Neuronal stem cell (in vitro differentiated cells): Measurements from ENCODE around the gene KRT3.

Source experiments
- DNase-seq: peaks from one replicate; pipeline ENCODE4 v3.0.0-alpha.2; 2013; ENCODE audit warnings: low spot score
- H2AFZ ChIP-seq: one replicate; pipeline ENCODE4 v1.6.1; 2013; ENCODE audit warnings: mild to moderate bottlenecking, low read length, inconsistent platforms
- H2AK5ac ChIP-seq: 2 replicates; pipeline ENCODE4 v1.6.1; 2013; ENCODE audit warnings: low read depth, mild to moderate bottlenecking, inconsistent platforms, low read length, moderate library complexity, mixed read lengths
- H2BK120ac ChIP-seq: 2 replicates; pipeline ENCODE4 v1.6.1; 2013; ENCODE audit warnings: low read depth, mild to moderate bottlenecking, inconsistent platforms, low read length, moderate library complexity, mixed read lengths
- H2BK12ac ChIP-seq: one replicate; pipeline ENCODE4 v1.6.1; 2013; ENCODE audit warnings: low read length, inconsistent platforms
- H2BK15ac ChIP-seq: 2 replicates; pipeline ENCODE4 v1.6.1; 2013; ENCODE audit warnings: mild to moderate bottlenecking, low read length, inconsistent platforms, mixed read lengths
- H2BK5ac ChIP-seq: one replicate; pipeline ENCODE4 v1.6.1; 2013; ENCODE audit warnings: inconsistent platforms, mild to moderate bottlenecking, low read length, moderate library complexity
- H3K14ac ChIP-seq: one replicate; pipeline ENCODE4 v1.6.1; 2013; ENCODE audit warnings: low read length, inconsistent platforms
- H3K18ac ChIP-seq: 2 replicates; pipeline ENCODE4 v1.6.1; 2013; ENCODE audit warnings: low read length, inconsistent platforms
- H3K23ac ChIP-seq: 2 replicates; pipeline ENCODE4 v1.6.1; 2013; ENCODE audit warnings: low read depth, mild to moderate bottlenecking, mixed read lengths, low read length, inconsistent platforms; ENCODE audit not compliant: poor library complexity
- H3K27ac ChIP-seq: replicated peaks from 3 replicates; pipeline ENCODE4 v1.5.1; 2013; ENCODE audit warnings: low read length, inconsistent platforms
- H3K27me3 ChIP-seq, 3 experiments: 2 replicates each; pipeline ENCODE4 v1.6.1; 2013; ENCODE audit warnings: low read length in 3 of 3, mild to moderate bottlenecking in 2 of 3, inconsistent platforms in 1 of 3, low read depth in 1 of 3, mixed read lengths in 1 of 3, moderate library complexity in 1 of 3; ENCODE audit not compliant: control insufficient read depth in 3 of 3, insufficient read depth in 3 of 3
- H3K36me3 ChIP-seq, 2 donors: replicated peaks in 1 of 2; 2 replicates each; pipeline ENCODE4 v1.6.1; 2013; ENCODE audit warnings: low read length in 2 of 2; ENCODE audit not compliant: control insufficient read depth in 2 of 2, insufficient read depth in 2 of 2
- H3K4ac ChIP-seq: 2 replicates; pipeline ENCODE4 v1.6.1; 2013; ENCODE audit warnings: inconsistent platforms, mild to moderate bottlenecking, low read length, moderate library complexity
- H3K4me1 ChIP-seq, 2 donors: 1 replicate in 1 of 2; 2 replicates in 1 of 2; pipeline ENCODE4 v1.6.1; 2013; ENCODE audit warnings: low read length in 2 of 2, low read depth in 1 of 2; ENCODE audit not compliant: control insufficient read depth in 2 of 2, insufficient read depth in 1 of 2
- H3K4me2 ChIP-seq: one replicate; pipeline ENCODE4 v1.6.1; 2013; ENCODE audit warnings: mild to moderate bottlenecking, low read length, inconsistent platforms; ENCODE audit not compliant: insufficient read depth, poor library complexity, severe bottlenecking
- H3K4me3 ChIP-seq, 2 donors: 2 replicates each; pipeline ENCODE4 v1.5.1; 2013; ENCODE audit warnings: low read length in 2 of 2, mild to moderate bottlenecking in 2 of 2, inconsistent platforms in 1 of 2, moderate library complexity in 1 of 2
- H3K79me1 ChIP-seq: one replicate; pipeline ENCODE4 v1.6.1; 2013; ENCODE audit warnings: low read depth, mild to moderate bottlenecking, inconsistent platforms, low read length, moderate library complexity
- H3K9ac ChIP-seq: one replicate; pipeline ENCODE4 v1.6.1; 2013; ENCODE audit warnings: mild to moderate bottlenecking, low read depth, low read length, inconsistent platforms; ENCODE audit not compliant: poor library complexity
- H3K9me3 ChIP-seq, 2 donors: replicated peaks in 1 of 2; 2 replicates each; pipeline versions ENCODE3 to v1.6.1; 2013; ENCODE audit warnings: low read length in 2 of 2, mild to moderate bottlenecking in 2 of 2, inconsistent platforms in 1 of 2, low read depth in 1 of 2, mixed read lengths in 1 of 2, moderate library complexity in 1 of 2; ENCODE audit not compliant: control insufficient read depth in 2 of 2, insufficient read depth in 1 of 2
- H4K8ac ChIP-seq: one replicate; pipeline ENCODE4 v1.6.1; 2013; ENCODE audit warnings: low read depth, mild to moderate bottlenecking, inconsistent platforms, low read length, moderate library complexity
- H4K91ac ChIP-seq: one replicate; pipeline ENCODE4 v1.6.1; 2013; ENCODE audit warnings: low read length, low read depth, mild to moderate bottlenecking, inconsistent platforms; ENCODE audit not compliant: poor library complexity
- WGBS, 2 donors: extraction: QIAGEN DNeasy Blood & Tissue Kit; methylation state at CpG; one replicate each; pipeline ENCODE4 v1.1.7; 2013; ENCODE audit warnings: missing lambda C conversion rate in 2 of 2, mixed read lengths in 1 of 2; ENCODE audit not compliant: insufficient read length in 2 of 2, insufficient replicate concordance in 1 of 2; ENCODE audit errors: extremely low coverage in 2 of 2; 5-methylcytosine and 5-hydroxymethylcytosine counted together

The KRT3 gene

DNA sequence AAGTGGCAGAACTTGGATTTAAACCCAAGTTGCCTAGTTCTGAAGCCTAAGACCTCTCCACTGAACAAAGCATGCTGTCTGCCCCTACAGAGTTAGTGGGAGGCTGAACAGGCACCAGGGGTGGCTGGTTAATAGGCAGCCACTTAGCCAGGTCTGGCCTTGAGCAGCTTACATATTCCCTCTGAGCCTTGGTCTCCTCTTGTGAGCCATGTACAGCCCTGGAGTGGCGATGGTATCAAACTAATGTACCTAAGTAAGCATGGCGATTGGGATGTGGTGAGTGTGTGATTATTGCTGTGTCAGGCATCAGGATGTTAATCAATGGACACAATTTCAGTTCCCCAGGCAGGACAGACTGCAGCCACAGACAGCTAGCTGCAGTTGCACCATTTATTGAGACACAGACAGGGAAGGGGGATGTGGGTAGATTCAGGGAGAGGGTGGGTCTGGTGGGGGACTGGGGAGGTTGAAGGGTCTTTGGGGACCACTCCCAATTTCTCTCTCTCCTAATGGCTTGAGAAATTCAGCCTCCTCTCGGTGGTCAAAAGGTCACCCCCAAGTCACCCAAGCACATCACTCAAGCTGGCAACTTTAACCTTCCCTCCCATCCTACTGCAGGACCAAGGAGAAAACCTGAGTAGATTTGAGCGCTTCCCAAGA lies 25.3 kb upstream of the KRT3 start:
- Histone ChIP-seq H3K18ac (peak overlapping the region; percentile 61), H3K4me2 (no peak overlapping the region), H3K14ac (no peak overlapping the region), H2BK120ac (no peak overlapping the region), H4K8ac (no peak overlapping the region), H2BK12ac (no peak overlapping the region), H3K4me1 (peaks cover 0 to 25% of the 10 kb centered on the region in 2 donors), H3K27me3 (peaks cover 0 to 18% (median 0%) of the 10 kb centered on the region in 3 experiments), H3K9ac (no peak overlapping the region), H2BK5ac (no peak overlapping the region), H3K27ac (no peak overlapping the region), H3K23ac (no peak overlapping the region), H3K36me3 (no peaks in the 10 kb centered on the region), H2BK15ac (no peak overlapping the region), H2AK5ac (peak overlapping the region; percentile 64), H3K9me3 (no peaks in the 10 kb centered on the region), H4K91ac (no peak overlapping the region), H3K79me1 (no peaks in the 10 kb centered on the region), H2AFZ (no peak overlapping the region), H3K4ac (no peak overlapping the region), H3K4me3 (no peak overlapping the region)
- WGBS, 2 donors = no CpG with 5 or more reads among the region's 4 CpGs
- no peak for DNase-seq

DNA sequence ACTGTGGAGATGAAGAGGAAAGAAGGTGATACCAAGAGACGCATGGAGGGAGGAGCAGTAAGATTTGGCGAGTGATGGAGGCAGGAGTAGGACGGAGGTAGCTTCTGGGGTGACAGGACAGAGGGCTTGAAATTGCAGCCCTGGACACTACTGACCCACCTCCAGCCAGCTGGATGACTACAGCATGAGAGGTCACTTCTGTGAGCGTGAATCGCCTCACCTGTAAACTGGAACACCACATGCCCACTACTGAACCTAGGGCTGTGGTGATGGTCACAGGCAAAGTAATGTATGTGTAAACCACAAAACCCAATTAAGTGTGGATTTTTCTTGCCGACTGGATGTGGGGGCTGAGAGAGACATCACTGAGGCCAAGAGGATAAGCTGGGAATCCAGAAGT lies 24.6 kb upstream of the KRT3 start:
- Histone ChIP-seq H3K36me3 (no peaks in the 10 kb centered on the region), H4K91ac (no peak overlapping the region)
- no CpG with 5 or more reads among the region's 6 CpGs for WGBS, 2 donors

DNA sequence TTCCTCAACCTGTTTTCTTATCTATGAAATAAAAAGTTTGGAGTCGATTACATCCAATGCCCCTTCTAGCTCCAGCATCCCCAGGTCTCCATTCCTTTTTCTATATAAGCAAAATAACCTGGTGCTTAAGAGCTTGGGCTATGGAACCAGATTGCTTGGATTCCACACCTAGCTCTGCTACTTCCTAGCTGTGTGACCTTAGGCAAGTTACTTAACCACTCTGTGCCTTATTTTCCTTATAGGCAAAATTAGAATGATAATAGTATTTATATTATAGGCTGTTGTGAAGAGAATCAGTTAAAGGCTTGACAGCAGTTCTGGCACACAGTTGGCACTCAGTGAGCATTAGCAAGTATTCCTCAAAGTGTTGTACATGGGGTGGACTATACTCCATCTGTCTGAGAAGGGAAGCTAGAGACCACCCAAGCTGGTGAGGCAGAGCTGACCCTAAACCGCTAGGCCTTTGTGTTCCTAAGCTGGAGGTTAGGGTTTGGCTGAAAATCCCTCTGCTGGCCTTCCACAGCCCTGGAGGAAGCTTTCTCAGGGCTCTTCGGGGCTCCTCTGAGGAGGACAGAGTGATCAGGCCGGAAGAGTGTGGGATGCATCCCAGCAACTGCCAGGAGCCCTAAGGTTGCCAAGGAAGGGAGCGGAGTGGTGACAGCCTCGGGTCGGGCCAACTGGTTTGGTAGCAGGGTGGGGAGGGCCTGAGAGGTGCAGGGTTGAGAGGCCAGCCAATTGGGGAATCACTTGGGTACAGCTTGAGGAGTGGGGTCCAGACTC lies 24.0 kb upstream of the KRT3 start:
- H4K8ac ChIP-seq = no peak overlapping the region

More for the DNA sequence above, 24.6 kb upstream of the KRT3 start:
- Histone ChIP-seq H2AK5ac (peak overlapping the region; percentile 30), H2BK5ac (no peak overlapping the region), H3K4ac (no peak overlapping the region), H2AFZ (no peak overlapping the region), H3K4me3 (no peak overlapping the region), H3K18ac (peak overlapping the region; percentile 6), H3K79me1 (no peaks in the 10 kb centered on the region), H3K4me2 (no peak overlapping the region), H3K9me3 (no peaks in the 10 kb centered on the region), H2BK120ac (no peak overlapping the region), H2BK15ac (no peak overlapping the region), H4K8ac (no peak overlapping the region), H3K27ac (no peak overlapping the region), H3K9ac (no peak overlapping the region), H2BK12ac (no peak overlapping the region), H3K14ac (no peak overlapping the region), H3K23ac (no peak overlapping the region), H3K4me1 (peaks cover 0 to 25% of the 10 kb centered on the region in 2 donors), H3K27me3 (peaks cover 0 to 18% (median 0%) of the 10 kb centered on the region in 3 experiments)
- DNase-seq = no peak

DNA sequence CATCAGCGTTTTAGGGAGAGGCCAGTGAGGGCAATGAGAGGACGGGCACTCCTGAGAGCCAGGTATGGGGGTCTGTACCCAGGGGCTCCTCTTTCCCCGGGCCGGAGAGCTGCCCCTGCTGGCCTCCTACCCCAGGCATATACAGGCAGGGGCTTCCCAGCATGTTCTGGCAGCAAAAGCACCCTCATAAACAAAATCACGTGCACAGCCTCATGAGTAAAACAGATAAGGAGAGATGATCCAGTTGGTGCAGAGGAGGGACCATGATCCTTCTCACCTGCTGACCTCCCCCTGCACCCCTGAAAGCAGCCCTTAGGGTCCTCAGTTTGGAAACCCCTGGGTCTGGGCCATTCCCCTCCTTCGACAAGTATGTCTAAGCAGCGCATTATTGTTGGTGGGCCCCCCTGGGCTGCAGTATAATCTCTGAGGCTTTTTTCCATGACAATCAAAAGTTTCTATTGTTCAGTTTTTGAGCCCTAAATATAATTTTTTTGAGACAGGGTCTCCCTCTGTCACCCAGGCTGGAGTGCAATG lies 23.0 kb upstream of the KRT3 start:
- WGBS, 2 donors = no CpG with 5 or more reads among the region's 7 CpGs
- H3K18ac ChIP-seq = peak overlapping the region; percentile 25
- peak overlapping the region; percentile 75 for H2AK5ac ChIP-seq
- H4K91ac ChIP-seq = no peak overlapping the region
- H4K8ac ChIP-seq = no peak overlapping the region
- H3K4me1 ChIP-seq = peaks cover 0 to 25% of the 10 kb centered on the region in 2 donors
- no peak overlapping the region for H3K14ac ChIP-seq
- H2AFZ ChIP-seq = no peak overlapping the region
- H3K27ac ChIP-seq = peak overlapping the region; percentile 65
- no peaks in the 10 kb centered on the region for H3K36me3 ChIP-seq
- no peak overlapping the region for H2BK120ac ChIP-seq
- H3K9me3 ChIP-seq = no peaks in the 10 kb centered on the region
- no peak overlapping the region for H2BK5ac ChIP-seq
- no peak overlapping the region for H2BK15ac ChIP-seq
- no peak overlapping the region for H2BK12ac ChIP-seq
- H3K4me3 ChIP-seq = no peak overlapping the region
- peaks cover 0 to 18% (median 0%) of the 10 kb centered on the region in 3 experiments for H3K27me3 ChIP-seq
- DNase-seq = no peak
- H3K4me2 ChIP-seq = no peak overlapping the region
- no peak overlapping the region for H3K9ac ChIP-seq
- H3K79me1 ChIP-seq = no peaks in the 10 kb centered on the region
- H3K4ac ChIP-seq = no peak overlapping the region
- no peak overlapping the region for H3K23ac ChIP-seq

More for the DNA sequence above, 24.0 kb upstream of the KRT3 start:
- Histone ChIP-seq H3K23ac (no peak overlapping the region), H2BK5ac (no peak overlapping the region), H3K9me3 (no peaks in the 10 kb centered on the region), H3K4me1 (peaks cover 0 to 25% of the 10 kb centered on the region in 2 donors), H3K36me3 (no peaks in the 10 kb centered on the region), H3K18ac (peak overlapping the region; percentile 60), H3K4ac (no peak overlapping the region), H3K27me3 (peaks cover 0 to 18% (median 0%) of the 10 kb centered on the region in 3 experiments), H2BK120ac (no peak overlapping the region), H4K91ac (no peak overlapping the region), H3K4me3 (no peak overlapping the region), H2BK12ac (peak overlapping the region; percentile 67), H3K14ac (no peak overlapping the region), H3K27ac (no peak overlapping the region), H3K79me1 (no peaks in the 10 kb centered on the region), H2BK15ac (no peak overlapping the region), H3K4me2 (no peak overlapping the region), H2AK5ac (peak overlapping the region; percentile 30), H2AFZ (no peak overlapping the region), H3K9ac (no peak overlapping the region)
- WGBS, 2 donors = no CpG with 5 or more reads among the region's 7 CpGs
- DNase-seq = peak; percentile 37
